H1 (cell line): ENCODE measurements around the gene PLIN4. TPM values are rescaled to one million over a fixed set of nuclear protein-coding genes. Genes with fewer than 3 reads are reported as not detected.

Experiments used
- BACH1 ChIP-seq: IDR thresholded peaks from 2 replicates; pipeline ENCODE4 v1.6.1; 2012; ENCODE audit warnings: low read length, improper control_type of control experiment
- SIRT6 ChIP-seq: IDR thresholded peaks from one replicate; pipeline ENCODE4 v1.7.1; 2012; ENCODE audit warnings: low read length, inconsistent platforms
- TAF7 ChIP-seq: optimal IDR thresholded peaks from 2 replicates; pipeline ENCODE3; 2011; ENCODE audit warnings: low read depth, mild to moderate bottlenecking, inconsistent platforms, low read length, moderate library complexity, borderline replicate concordance
- polyA plus RNA-seq, 7 experiments: library from polyadenylated mRNA; depleted of rRNA in 3 of 7; stranded (reverse) in 5 of 7; unstranded in 2 of 7; fragments of >200 nt in 5 of 7; fragments of 200-250 nt in 2 of 7; gene quantifications; 1 replicate in 5 of 7; 2 replicates in 1 of 7; 4 replicates in 1 of 7; pipeline versions ENCODE4 v1.2.1 to v1.2.3, GENCODE V29; 2011 to 2013; ENCODE audit warnings: missing spikeins in 2 of 7, mixed read lengths in 2 of 7
- total RNA-seq: library from RNA; stranded (reverse); fragmentation: NEBNext Ultra II Directional; extraction: Animal tissue kit (Norgen Biotek cat#: 25700); gene quantifications from 2 replicates; pipeline ENCODE4 v1.2.1, GENCODE V29; 2021

PLIN4 gene
- total and polyA plus RNA-seq, 2 of the 8 experiments (the other 6 are each of a cell fraction or from before 2014, with no cell fraction given), result 0.35 to 0.45 TPM

DNA sequence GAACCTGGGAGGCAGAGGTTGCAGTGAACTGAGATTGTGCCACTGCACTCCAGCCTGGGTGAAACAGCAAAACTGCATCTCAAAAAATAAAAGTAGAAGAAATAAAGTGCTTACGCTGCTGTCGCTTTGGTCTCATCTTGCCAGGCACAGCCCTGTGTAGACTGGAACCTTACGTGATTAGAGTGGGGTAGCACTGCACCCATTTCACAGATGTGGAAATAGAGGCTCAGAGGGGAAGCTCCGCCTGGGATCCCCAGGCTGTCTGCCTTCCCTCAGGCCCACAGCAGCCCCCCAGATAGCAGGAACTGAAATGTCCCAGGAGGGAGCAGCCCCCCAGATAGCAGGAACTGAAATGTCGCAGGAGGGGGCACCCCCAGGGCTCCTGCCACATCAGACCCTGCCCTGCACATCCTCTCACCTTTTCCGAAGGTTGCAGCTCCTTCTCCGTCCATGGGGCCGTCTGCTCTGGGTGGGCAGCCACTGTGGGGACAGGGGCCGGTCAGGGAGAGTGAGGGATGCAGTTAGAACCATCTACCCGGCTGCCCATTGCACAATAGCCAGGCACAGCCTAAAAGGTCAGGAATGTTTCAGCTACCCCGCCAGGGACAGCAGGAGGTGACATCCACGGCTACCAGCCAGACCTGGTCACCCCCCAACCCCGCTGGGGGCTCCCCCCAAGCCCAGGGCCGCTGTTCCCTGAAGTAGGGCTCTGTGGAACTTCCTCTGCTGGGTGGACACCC lies 1.9 kb downstream of the PLIN4 start (continued):
- no peak for TF ChIP-seq TAF7
- no peak for TF ChIP-seq BACH1
- no peak for TF ChIP-seq SIRT6
